Loucy (cell line): Measurements from ENCODE around the gene CBX4.

Experiments
- CTCF ChIP-seq: fragments of 200-600 bp; sonication (generic); conservative IDR thresholded peaks from 2 replicates; pipeline ENCODE4 v1.5.1; 2014; ENCODE audit warnings: mild to moderate bottlenecking, antibody characterized with exemption, low read length
- EZH2phosphoT487 ChIP-seq: fragments of 200-600 bp; IDR thresholded peaks from 2 replicates; pipeline ENCODE4 v1.6.1; 2018; ENCODE audit warnings: antibody characterized with exemption, mild to moderate bottlenecking, moderate library complexity, borderline replicate concordance

- TF ChIP-seq CTCF = peak; percentile 64
- TF ChIP-seq EZH2phosphoT487 = no peak
These were observed 49.1 kb downstream of the CBX4 start for GRCh38 chr17:79789943-79790804.
